Colonic mucosa (tissue), 4 donors: ENCODE results near the gene FRMPD1. TPM values are rescaled to one million over a fixed set of nuclear protein-coding genes. Genes with fewer than 3 reads are reported as not detected.

ENCODE experiments used
- DNase-seq: peaks from one replicate; pipeline ENCODE4 v3.0.0-alpha.2; 2020
- H3K27ac ChIP-seq: fragments of 200-600 bp; one replicate; pipeline ENCODE4 v1.8.0; 2021
- H3K27me3 ChIP-seq: fragments of 200-600 bp; one replicate; pipeline ENCODE4 v1.8.0; 2021
- H3K36me3 ChIP-seq: fragments of 200-600 bp; one replicate; pipeline ENCODE4 v1.8.0; 2021
- H3K4me1 ChIP-seq: fragments of 200-600 bp; one replicate; pipeline ENCODE4 v1.8.0; 2021; ENCODE audit warnings: mild to moderate bottlenecking
- H3K4me3 ChIP-seq: fragments of 200-600 bp; one replicate; pipeline ENCODE4 v1.8.0; 2021
- H3K9ac ChIP-seq, 2 donors: one replicate each; pipeline ENCODE4 v1.7.0; 2013; ENCODE audit warnings: control low read depth in 2 of 2, low read depth in 2 of 2, low read length in 2 of 2
- H3K9me3 ChIP-seq: fragments of 200-600 bp; one replicate; pipeline ENCODE4 v1.8.0; 2021
- CTCF ChIP-seq: fragments of 200-600 bp; IDR thresholded peaks from one replicate; pipeline ENCODE4 v1.8.0; 2022; ENCODE audit warnings: antibody characterized with exemption, mild to moderate bottlenecking
- intact Hi-C: fragments of 100-400 bp; cut with DNase I; formaldehyde crosslinking; loops from one replicate; pipeline ENCODE4 v1.14.1; 2022
- total RNA-seq, 2 donors: library from RNA; stranded (reverse); fragmentation: NEBNext Ultra II Directional in 1 of 2; extraction: Animal tissue kit (Norgen Biotek cat#: 25700) in 1 of 2; gene quantifications; one replicate each; pipeline ENCODE4 v1.2.1, GENCODE V29; 2021
- donor health status: healthy.
- donor health status: DM: no; HTN: no; CAD: no.
- donor health status: DM: no; HTN: no; CAD: no.

FRMPD1 gene
- total RNA-seq, 2 donors from 2014 or later: 0.08 to 0.35 TPM

- H3K9ac ChIP-seq: no peak overlapping the region
- DNase-seq: no peak
- H3K4me1 ChIP-seq: no peaks in the 10 kb centered on the region
- no peak for TF ChIP-seq CTCF
- H3K36me3 ChIP-seq: no peaks in the 10 kb centered on the region
- H3K4me3 ChIP-seq: no peak overlapping the region
- no peak overlapping the region for H3K27ac ChIP-seq
- no peaks in the 10 kb centered on the region for H3K27me3 ChIP-seq
- no peaks in the 10 kb centered on the region for H3K9me3 ChIP-seq
- intact Hi-C loops: no loop called here
Measured at GRCh38 chr9:37693260-37693659, 42.5 kb downstream of the FRMPD1 start.

- Histone ChIP-seq H3K9ac (no peak overlapping the region), H3K36me3 (no peaks in the 10 kb centered on the region), H3K9me3 (no peaks in the 10 kb centered on the region), H3K27me3 (no peaks in the 10 kb centered on the region), H3K4me3 (no peak overlapping the region), H3K27ac (no peak overlapping the region), H3K4me1 (no peaks in the 10 kb centered on the region)
- no peak for TF ChIP-seq CTCF
- DNase-seq: no peak
- intact Hi-C loops: no loop called here
Measured at GRCh38 chr9:37694355-37694754, 43.6 kb downstream of the FRMPD1 start.

GRCh38 chr9:37696528-37696927, 45.8 kb downstream of the FRMPD1 start:
- Histone ChIP-seq H3K27me3 (no peaks in the 10 kb centered on the region), H3K4me1 (no peaks in the 10 kb centered on the region), H3K27ac (no peak overlapping the region), H3K9me3 (no peaks in the 10 kb centered on the region), H3K36me3 (no peaks in the 10 kb centered on the region), H3K4me3 (no peak overlapping the region), H3K9ac (no peak overlapping the region)
- DNase-seq: no peak
- intact Hi-C loops: no loop called here
- no peak for TF ChIP-seq CTCF

GRCh38 chr9:37700131-37700530, 49.4 kb downstream of the FRMPD1 start:
- Histone ChIP-seq H3K27ac (no peak overlapping the region), H3K27me3 (no peaks in the 10 kb centered on the region), H3K9ac (no peak overlapping the region), H3K4me3 (no peak overlapping the region), H3K4me1 (no peaks in the 10 kb centered on the region), H3K9me3 (no peaks in the 10 kb centered on the region), H3K36me3 (no peaks in the 10 kb centered on the region)
- intact Hi-C loops: no loop called here
- no peak for TF ChIP-seq CTCF
- no peak for DNase-seq

GRCh38 chr9:37700900-37701299, 50.1 kb downstream of the FRMPD1 start:
- Histone ChIP-seq H3K4me3 (no peak overlapping the region), H3K27me3 (no peaks in the 10 kb centered on the region), H3K36me3 (no peaks in the 10 kb centered on the region), H3K9me3 (no peaks in the 10 kb centered on the region), H3K4me1 (no peaks in the 10 kb centered on the region), H3K9ac (no peak overlapping the region), H3K27ac (no peak overlapping the region)
- intact Hi-C loops: no loop called here
- no peak for TF ChIP-seq CTCF
- no peak for DNase-seq

GRCh38 chr9:37705787-37706186, 55.0 kb downstream of the FRMPD1 start:
- DNase-seq: no peak
- no peaks in the 10 kb centered on the region for H3K9me3 ChIP-seq
- no peaks in the 10 kb centered on the region for H3K36me3 ChIP-seq
- no peaks in the 10 kb centered on the region for H3K27me3 ChIP-seq
- H3K9ac ChIP-seq: no peak overlapping the region
- H3K27ac ChIP-seq: no peak overlapping the region
- TF ChIP-seq CTCF: no peak
- intact Hi-C loops: no loop called here
- no peaks in the 10 kb centered on the region for H3K4me1 ChIP-seq
- no peak overlapping the region for H3K4me3 ChIP-seq
